ENCODE measurements around the gene ABCG4. TPM values are rescaled to one million over a fixed set of nuclear protein-coding genes. Genes with fewer than 3 reads are reported as not detected.
"Not testable (repeated sequence)": the region's sequence is repeated elsewhere in the genome, so short reads cannot be mapped to it uniquely, and the experiment has no call there.

Gene ABCG4
- total RNA-seq, 1 donor from 2014 or later: 3.3 TPM

DNA sequence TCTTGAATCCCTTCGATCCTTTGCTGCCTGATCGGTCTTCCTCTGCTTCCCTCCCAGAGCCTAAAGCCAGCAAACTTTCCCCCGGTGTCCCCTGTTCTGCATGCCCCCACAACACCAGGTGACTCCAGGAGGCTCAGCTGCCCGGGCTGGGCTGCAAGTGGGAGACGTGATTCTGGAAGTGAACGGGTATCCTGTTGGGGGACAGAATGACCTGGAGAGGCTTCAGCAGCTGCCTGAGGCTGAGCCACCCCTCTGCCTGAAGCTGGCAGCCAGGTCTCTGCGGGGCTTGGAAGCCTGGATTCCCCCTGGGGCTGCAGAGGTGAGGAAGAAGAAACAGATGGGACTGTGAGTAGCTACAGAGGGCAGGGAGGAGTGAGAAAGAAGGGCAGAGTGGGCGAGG lies 40.0 kb downstream of the ABCG4 start:
- no peak overlapping the region for H3K27ac Mint-ChIP-seq (ENCODE audit: unreplicated experiment)
- H3K36me3 Mint-ChIP-seq (ENCODE audit: low read depth): no peaks in the 10 kb centered on the region
- peaks cover 4% of the 10 kb centered on the region for H3K4me1 Mint-ChIP-seq
- H3K27me3 Mint-ChIP-seq (ENCODE audit: low read depth): no peaks in the 10 kb centered on the region
- no peak for DNase-seq (ENCODE audit: low read depth, low spot score)
- H3K9me3 Mint-ChIP-seq: no peaks in the 10 kb centered on the region
- no peak for TF ChIP-seq CTCF (conservative IDR thresholded peaks at IDR 0.05)
- H3K4me3 Mint-ChIP-seq: no peak overlapping the region

DNA sequence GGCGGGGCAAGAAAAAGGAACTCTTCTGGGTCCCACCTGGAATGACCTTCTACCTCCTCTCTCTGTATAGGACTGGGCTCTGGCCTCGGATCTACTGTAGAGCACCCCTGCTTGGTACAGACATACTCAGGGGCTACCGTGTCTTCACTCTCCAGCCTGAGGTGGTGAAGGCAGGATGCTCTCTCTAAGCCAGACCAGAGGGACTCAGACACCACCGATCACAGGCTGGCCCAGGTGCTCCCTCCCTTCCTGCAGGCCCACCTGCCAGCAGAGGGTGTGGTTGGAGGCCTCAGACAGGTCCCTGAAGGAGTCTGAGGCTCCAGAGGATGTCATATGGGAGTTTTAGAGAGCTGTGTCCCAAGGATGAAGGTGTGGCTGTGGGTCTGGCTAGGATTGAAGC lies 40.5 kb downstream of the ABCG4 start:
- no peak for TF ChIP-seq CTCF (conservative IDR thresholded peaks at IDR 0.05)

GRCh38 chr11:119190531-119190930 lies 41.7 kb downstream of the ABCG4 start:
- Mint-ChIP-seq H3K9me3 (no peaks in the 10 kb centered on the region), H3K4me3 (no peak overlapping the region)

More for the DNA sequence above, 40.5 kb downstream of the ABCG4 start:
- H3K27ac Mint-ChIP-seq (ENCODE audit: unreplicated experiment): no peak overlapping the region
- no peaks in the 10 kb centered on the region for H3K27me3 Mint-ChIP-seq (ENCODE audit: low read depth)
- H3K4me1 Mint-ChIP-seq: peaks cover 4% of the 10 kb centered on the region
- no peaks in the 10 kb centered on the region for H3K36me3 Mint-ChIP-seq (ENCODE audit: low read depth)
- no peaks in the 10 kb centered on the region for H3K9me3 Mint-ChIP-seq
- no peak for DNase-seq (ENCODE audit: low read depth, low spot score)
- H3K4me3 Mint-ChIP-seq: no peak overlapping the region

GRCh38 chr11:119191265-119191664 lies 42.4 kb downstream of the ABCG4 start:
- H3K27ac Mint-ChIP-seq (ENCODE audit: unreplicated experiment); H3K4me3 Mint-ChIP-seq; H3K9me3 Mint-ChIP-seq; DNase-seq (ENCODE audit: low read depth, low spot score); H3K4me1 Mint-ChIP-seq; H3K36me3 Mint-ChIP-seq (ENCODE audit: low read depth); H3K27me3 Mint-ChIP-seq (ENCODE audit: low read depth): not testable (repeated sequence)

More at GRCh38 chr11:119190531-119190930, 41.7 kb downstream of the ABCG4 start:
- peaks cover 2% of the 10 kb centered on the region for H3K4me1 Mint-ChIP-seq
- no peak for TF ChIP-seq CTCF (conservative IDR thresholded peaks at IDR 0.05)
- H3K27me3 Mint-ChIP-seq (ENCODE audit: low read depth): no peaks in the 10 kb centered on the region
- no peak for DNase-seq (ENCODE audit: low read depth, low spot score)
- H3K27ac Mint-ChIP-seq (ENCODE audit: unreplicated experiment): no peak overlapping the region
- no peaks in the 10 kb centered on the region for H3K36me3 Mint-ChIP-seq (ENCODE audit: low read depth)

- H3K27me3 Mint-ChIP-seq (ENCODE audit: low read depth): no peaks in the 10 kb centered on the region
- H3K27ac Mint-ChIP-seq (ENCODE audit: unreplicated experiment): no peak overlapping the region
- no peak overlapping the region for H3K4me3 Mint-ChIP-seq
- no peaks in the 10 kb centered on the region for H3K36me3 Mint-ChIP-seq (ENCODE audit: low read depth)
- no peak for DNase-seq (ENCODE audit: low read depth, low spot score)
- H3K4me1 Mint-ChIP-seq: peaks cover 4% of the 10 kb centered on the region
- TF ChIP-seq CTCF (conservative IDR thresholded peaks at IDR 0.05): no peak
- no peaks in the 10 kb centered on the region for H3K9me3 Mint-ChIP-seq
Measured at GRCh38 chr11:119192111-119192510, 43.3 kb downstream of the ABCG4 start.

- Mint-ChIP-seq H3K4me1 (peaks cover 4% of the 10 kb centered on the region), H3K36me3 (ENCODE audit: low read depth) (no peaks in the 10 kb centered on the region), H3K27ac (ENCODE audit: unreplicated experiment) (no peak overlapping the region), H3K9me3 (no peaks in the 10 kb centered on the region), H3K27me3 (ENCODE audit: low read depth) (no peaks in the 10 kb centered on the region), H3K4me3 (no peak overlapping the region)
- DNase-seq (ENCODE audit: low read depth, low spot score): no peak
- no peak for TF ChIP-seq CTCF (conservative IDR thresholded peaks at IDR 0.05)
Measured at GRCh38 chr11:119193001-119193400, 44.1 kb downstream of the ABCG4 start.

Data from neural crest cell (in vitro differentiated cells).